MM.1S (cell line): ENCODE data around the gene FUOM.

ENCODE experiments used
- DNase-seq: peaks from one replicate; pipeline ENCODE4 v3.0.0-alpha.2; 2015
- H2AFZ ChIP-seq: fragments of 300-600 bp; sonication (generic); 2 replicates; pipeline ENCODE4 v1.6.0; 2016; ENCODE audit warnings: antibody characterized with exemption, low read length
- H3F3A ChIP-seq: fragments of 300-600 bp; sonication (generic); 2 replicates; pipeline ENCODE4 v1.6.1; 2016; ENCODE audit warnings: mild to moderate bottlenecking, antibody characterized with exemption, low read length, moderate library complexity, mixed read lengths; ENCODE audit not compliant: insufficient read depth
- H3K27ac ChIP-seq: fragments of 300-600 bp; sonication (generic); 2 replicates; pipeline ENCODE4 v1.5.1; 2016; ENCODE audit warnings: mild to moderate bottlenecking, low read length
- H3K27me3 ChIP-seq: fragments of 300-600 bp; sonication (generic); replicated peaks from 2 replicates; pipeline ENCODE4 v1.6.0; 2016; ENCODE audit warnings: low read length; ENCODE audit not compliant: insufficient read depth
- H3K36me3 ChIP-seq: fragments of 300-600 bp; sonication (generic); replicated peaks from 2 replicates; pipeline ENCODE4 v1.6.1; 2016; ENCODE audit warnings: mild to moderate bottlenecking, low read length, mixed read lengths; ENCODE audit not compliant: insufficient read depth
- H3K4me1 ChIP-seq: fragments of 300-600 bp; sonication (generic); 2 replicates; pipeline ENCODE4 v1.6.1; 2016; ENCODE audit warnings: low read length, mixed read lengths
- H3K4me2 ChIP-seq: fragments of 300-600 bp; sonication (generic); 2 replicates; pipeline ENCODE4 v1.6.0; 2016; ENCODE audit warnings: low read depth, low read length
- H3K4me3 ChIP-seq: fragments of 300-600 bp; sonication (generic); 2 replicates; pipeline ENCODE4 v1.5.1; 2016; ENCODE audit warnings: low read length, mixed read lengths
- H3K79me2 ChIP-seq: fragments of 300-600 bp; sonication (generic); 2 replicates; pipeline ENCODE4 v1.6.1; 2016; ENCODE audit warnings: mixed run types, low read length, mixed read lengths
- H3K9ac ChIP-seq: fragments of 300-600 bp; sonication (generic); 2 replicates; pipeline ENCODE4 v1.6.1; 2016; ENCODE audit warnings: low read length, mixed read lengths
- H3K9me2 ChIP-seq: fragments of 300-600 bp; sonication (generic); replicated peaks from 2 replicates; pipeline ENCODE4 v1.6.1; 2016; ENCODE audit warnings: mild to moderate bottlenecking, low read length, mixed read lengths; ENCODE audit not compliant: insufficient read depth
- H3K9me3 ChIP-seq: fragments of 300-600 bp; sonication (generic); replicated peaks from 2 replicates; pipeline ENCODE4 v1.6.1; 2016; ENCODE audit warnings: mild to moderate bottlenecking, low read length, mixed read lengths; ENCODE audit not compliant: insufficient read depth
- H4K20me1 ChIP-seq: fragments of 300-600 bp; sonication (generic); 2 replicates; pipeline ENCODE4 v1.6.1; 2016; ENCODE audit warnings: mild to moderate bottlenecking, low read length, moderate library complexity, mixed read lengths; ENCODE audit not compliant: insufficient read depth
- EZH2 ChIP-seq: fragments of 300-600 bp; sonication (generic); optimal IDR thresholded peaks from 2 replicates; pipeline ENCODE3; 2017; ENCODE audit warnings: low read depth, mild to moderate bottlenecking, antibody characterized with exemption, low read length, mixed read lengths
- EZH2phosphoT487 ChIP-seq: fragments of 300-600 bp; sonication (generic); IDR thresholded peaks from 2 replicates; pipeline ENCODE4 v1.6.1; 2018; ENCODE audit warnings: antibody characterized with exemption, low read length
- TF ChIP-seq, protein P1 (sequence below): fragments of 300-600 bp; sonication (generic); IDR thresholded peaks from 2 replicates; pipeline ENCODE4 v1.5.1; 2016; ENCODE audit warnings: antibody characterized with exemption, low read length, mixed read lengths

The FUOM gene

DNA sequence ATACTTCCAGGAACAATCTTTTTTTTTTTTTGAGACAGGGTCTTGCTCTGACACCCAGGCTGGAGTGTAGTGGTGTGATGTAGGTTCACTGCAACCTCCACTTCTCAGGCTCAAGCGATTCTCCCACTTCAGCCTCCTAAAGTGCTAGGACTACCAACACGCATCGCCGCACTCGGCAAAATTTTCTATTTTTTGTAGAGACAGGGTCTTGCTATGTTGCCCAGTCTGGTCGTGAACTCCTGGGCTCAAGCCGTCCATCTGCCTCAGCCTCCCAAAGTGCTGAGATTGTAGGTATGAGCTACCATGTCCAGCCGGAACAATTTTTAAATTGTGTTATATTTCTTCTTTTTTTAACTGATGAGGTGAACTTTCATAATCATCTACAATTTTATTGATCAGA lies 47.0 kb downstream of the FUOM start:
- H3K79me2 ChIP-seq: peaks cover 27% of the 10 kb centered on the region
- H3K9ac ChIP-seq: no peak overlapping the region
- peaks cover 10% of the 10 kb centered on the region for H3K4me1 ChIP-seq
- H3K27me3 ChIP-seq: no peaks in the 10 kb centered on the region
- no peak overlapping the region for H3K27ac ChIP-seq
- no peaks in the 10 kb centered on the region for H3K36me3 ChIP-seq
- no peak for TF ChIP-seq EZH2
- TF ChIP-seq, protein P1, sequence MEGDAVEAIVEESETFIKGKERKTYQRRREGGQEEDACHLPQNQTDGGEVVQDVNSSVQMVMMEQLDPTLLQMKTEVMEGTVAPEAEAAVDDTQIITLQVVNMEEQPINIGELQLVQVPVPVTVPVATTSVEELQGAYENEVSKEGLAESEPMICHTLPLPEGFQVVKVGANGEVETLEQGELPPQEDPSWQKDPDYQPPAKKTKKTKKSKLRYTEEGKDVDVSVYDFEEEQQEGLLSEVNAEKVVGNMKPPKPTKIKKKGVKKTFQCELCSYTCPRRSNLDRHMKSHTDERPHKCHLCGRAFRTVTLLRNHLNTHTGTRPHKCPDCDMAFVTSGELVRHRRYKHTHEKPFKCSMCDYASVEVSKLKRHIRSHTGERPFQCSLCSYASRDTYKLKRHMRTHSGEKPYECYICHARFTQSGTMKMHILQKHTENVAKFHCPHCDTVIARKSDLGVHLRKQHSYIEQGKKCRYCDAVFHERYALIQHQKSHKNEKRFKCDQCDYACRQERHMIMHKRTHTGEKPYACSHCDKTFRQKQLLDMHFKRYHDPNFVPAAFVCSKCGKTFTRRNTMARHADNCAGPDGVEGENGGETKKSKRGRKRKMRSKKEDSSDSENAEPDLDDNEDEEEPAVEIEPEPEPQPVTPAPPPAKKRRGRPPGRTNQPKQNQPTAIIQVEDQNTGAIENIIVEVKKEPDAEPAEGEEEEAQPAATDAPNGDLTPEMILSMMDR: no peak
- no peak for TF ChIP-seq EZH2phosphoT487
- peaks cover 6% of the 10 kb centered on the region; the same call in 1 of the 2 replicates for H3F3A ChIP-seq
- no peak overlapping the region for H3K4me2 ChIP-seq
- no peaks in the 10 kb centered on the region for H3K9me3 ChIP-seq
- no peaks in the 10 kb centered on the region for H4K20me1 ChIP-seq
- DNase-seq: no peak
- no peaks in the 10 kb centered on the region for H3K9me2 ChIP-seq
- no peak overlapping the region for H2AFZ ChIP-seq
- no peak overlapping the region for H3K4me3 ChIP-seq

GRCh38 chr10:133310399-133310755 lies 47.4 kb downstream of the FUOM start:
- no peak for DNase-seq
- TF ChIP-seq EZH2 (no peak), EZH2phosphoT487 (no peak)
- TF ChIP-seq, protein P1: no peak
- Histone ChIP-seq H2AFZ (no peak overlapping the region), H3F3A (peaks cover 6% of the 10 kb centered on the region; the same call in 1 of the 2 replicates), H3K9me3 (no peaks in the 10 kb centered on the region), H3K9ac (no peak overlapping the region), H4K20me1 (no peaks in the 10 kb centered on the region), H3K27me3 (no peaks in the 10 kb centered on the region), H3K36me3 (no peaks in the 10 kb centered on the region), H3K27ac (no peak overlapping the region), H3K4me3 (no peak overlapping the region), H3K4me1 (peaks cover 10% of the 10 kb centered on the region), H3K4me2 (no peak overlapping the region), H3K9me2 (no peaks in the 10 kb centered on the region), H3K79me2 (peaks cover 32% of the 10 kb centered on the region)

DNA sequence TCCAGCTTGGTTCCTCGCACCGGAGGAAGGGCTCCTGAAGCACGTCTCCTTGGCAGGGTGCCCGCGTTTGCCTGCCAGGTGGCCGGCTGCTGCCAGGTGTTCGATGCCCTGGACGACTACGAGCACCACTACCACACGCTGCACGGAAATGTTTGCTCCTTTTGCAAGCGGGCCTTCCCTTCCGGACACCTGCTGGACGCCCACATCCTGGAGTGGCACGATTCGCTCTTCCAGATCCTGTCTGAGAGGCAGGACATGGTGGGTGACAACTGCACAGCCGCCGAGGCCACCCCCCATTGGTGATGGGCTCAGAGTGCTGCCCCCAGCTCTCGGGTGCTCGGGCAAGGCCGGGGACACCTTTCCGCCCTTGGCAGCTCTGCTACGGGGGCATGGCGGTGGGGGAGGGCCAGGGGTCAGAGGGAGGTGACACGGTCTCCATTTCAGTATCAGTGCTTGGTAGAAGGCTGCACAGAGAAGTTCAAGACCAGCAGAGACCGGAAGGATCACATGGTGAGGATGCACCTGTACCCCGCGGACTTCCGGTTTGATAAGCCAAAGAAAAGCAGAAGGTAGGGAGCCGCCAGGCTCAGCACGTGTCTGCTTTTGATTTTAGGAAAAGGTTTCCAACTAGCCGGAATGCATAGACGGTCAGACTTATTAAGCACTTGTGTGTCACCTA lies 48.0 kb downstream of the FUOM start:
- DNase-seq: no peak
- no peaks in the 10 kb centered on the region for H3K36me3 ChIP-seq
- H2AFZ ChIP-seq: no peak overlapping the region
- H3K9ac ChIP-seq: no peak overlapping the region
- no peaks in the 10 kb centered on the region for H3K9me3 ChIP-seq
- TF ChIP-seq EZH2phosphoT487: no peak
- TF ChIP-seq, protein P1: no peak
- no peak for TF ChIP-seq EZH2
- H3K79me2 ChIP-seq: peaks cover 37% of the 10 kb centered on the region
- peaks cover 10% of the 10 kb centered on the region for H3K4me1 ChIP-seq
- H3K27me3 ChIP-seq: no peaks in the 10 kb centered on the region
- H3K27ac ChIP-seq: no peak overlapping the region
- no peaks in the 10 kb centered on the region for H3K9me2 ChIP-seq
- H3K4me3 ChIP-seq: no peak overlapping the region
- peaks cover 6% of the 10 kb centered on the region; the same call in 1 of the 2 replicates for H3F3A ChIP-seq
- H3K4me2 ChIP-seq: no peak overlapping the region
- H4K20me1 ChIP-seq: no peaks in the 10 kb centered on the region
